SK-N-SH (cell line): ENCODE measurements around the gene RGS7. TPM values are rescaled to one million over a fixed set of nuclear protein-coding genes. Genes with fewer than 3 reads are reported as not detected.

ENCODE experiments used
- CTCF ChIA-PET: fragments of 300-600, 350-600 bp; formaldehyde crosslinking; extraction: SDS; loops from one replicate; lab custom pipeline; 2021; lab: Yijun Ruan, JAX
- POLR2A ChIA-PET: fragments of 350-600 bp; sonication (Branson Sonifier 250); formaldehyde crosslinking; extraction: SDS; loops from one replicate; lab custom pipeline; 2020; ENCODE audit warnings: antibody characterized with exemption, inconsistent platforms; lab: Yijun Ruan, JAX
- DNase-seq: peaks from one replicate; pipeline ENCODE4 v3.0.0; 2012
- H2AFZ ChIP-seq: fragments of 200-600 bp; sonication (generic); 2 replicates; pipeline ENCODE4 v1.8.1; 2016; ENCODE audit warnings: antibody characterized with exemption, mild to moderate bottlenecking, low read depth
- H3F3A ChIP-seq: fragments of 200-600 bp; sonication (generic); replicated peaks from 2 replicates; pipeline ENCODE3; 2016; ENCODE audit warnings: antibody characterized with exemption, mild to moderate bottlenecking; ENCODE audit not compliant: insufficient read depth
- H3K27ac ChIP-seq, 2 experiments: fragments of 200-500 bp in 1 of 2; fragments of 200-600 bp in 1 of 2; sonication (Bioruptor generic) in 1 of 2; sonication (generic), shearing (Covaris generic) in 1 of 2; 2 replicates each; pipeline versions ENCODE4 v1.5.1 to v1.6.1; 2014 to 2016; ENCODE audit warnings: low read depth in 2 of 2, inconsistent platforms in 1 of 2, low read length in 1 of 2, mild to moderate bottlenecking in 1 of 2, mixed read lengths in 1 of 2
- H3K27me3 ChIP-seq: fragments of 200-600 bp; sonication (generic), shearing (Covaris generic); 2 replicates; pipeline ENCODE4 v1.6.1; 2016; ENCODE audit warnings: mixed run types; ENCODE audit not compliant: insufficient read depth
- H3K36me3 ChIP-seq, 2 experiments: fragments of 200-500 bp in 1 of 2; fragments of 200-600 bp in 1 of 2; sonication (Bioruptor generic) in 1 of 2; sonication (generic) in 1 of 2; replicated peaks in 1 of 2; 2 replicates each; pipeline versions ENCODE3 to v1.5.1; 2014 to 2016; ENCODE audit warnings: low read length in 1 of 2, mild to moderate bottlenecking in 1 of 2; ENCODE audit not compliant: insufficient read depth in 2 of 2, control insufficient read depth in 1 of 2
- H3K4me1 ChIP-seq, 2 experiments: fragments of 200-500 bp in 1 of 2; fragments of 200-600 bp in 1 of 2; sonication (Bioruptor generic) in 1 of 2; sonication (generic), shearing (Covaris generic) in 1 of 2; 2 replicates each; pipeline versions ENCODE4 v1.5.1 to v1.6.1; 2014 to 2016; ENCODE audit warnings: low read depth in 1 of 2, low read length in 1 of 2, mixed run types in 1 of 2; ENCODE audit not compliant: insufficient read depth in 2 of 2, control insufficient read depth in 1 of 2
- H3K4me2 ChIP-seq: fragments of 200-600 bp; sonication (generic), shearing (Covaris generic); 2 replicates; pipeline ENCODE4 v1.6.1; 2017; ENCODE audit warnings: mixed run types
- H3K4me3 ChIP-seq, 2 experiments: fragments of 200-500 bp in 1 of 2; fragments of 200-600 bp in 1 of 2; sonication (Bioruptor generic) in 1 of 2; sonication (generic), shearing (Covaris generic) in 1 of 2; 2 replicates each; pipeline versions ENCODE4 v1.5.1 to v1.8.1; 2014 to 2016; ENCODE audit warnings: low read depth in 2 of 2, inconsistent platforms in 1 of 2, low read length in 1 of 2, mild to moderate bottlenecking in 1 of 2, mixed read lengths in 1 of 2, moderate library complexity in 1 of 2
- H3K79me2 ChIP-seq: fragments of 200-600 bp; sonication (generic); 2 replicates; pipeline ENCODE4 v1.8.1; 2017; ENCODE audit warnings: mild to moderate bottlenecking; ENCODE audit not compliant: insufficient read depth
- H3K9ac ChIP-seq: fragments of 200-600 bp; sonication (generic); 2 replicates; pipeline ENCODE4 v1.6.1; 2017; ENCODE audit warnings: mixed run types
- H3K9me2 ChIP-seq: fragments of 200-600 bp; sonication (generic); 2 replicates; pipeline ENCODE4 v1.6.1; 2017; ENCODE audit warnings: mixed run types
- H3K9me3 ChIP-seq: fragments of 200-600 bp; sonication (generic); 2 replicates; pipeline ENCODE4 v1.6.1; 2017; ENCODE audit warnings: mixed run types, mild to moderate bottlenecking, moderate library complexity
- H4K20me1 ChIP-seq: fragments of 200-600 bp; sonication (generic); 2 replicates; pipeline ENCODE4 v1.6.1; 2017; ENCODE audit warnings: mild to moderate bottlenecking, mixed run types; ENCODE audit not compliant: insufficient read depth
- CHD2 ChIP-seq: fragments of 150-350 bp; IDR thresholded peaks from 2 replicates; pipeline ENCODE4 v1.6.1; 2018; ENCODE audit warnings: low read length; ENCODE audit not compliant: partially characterized antibody
- CTCF ChIP-seq: fragments of 200-600 bp; sonication (generic); IDR thresholded peaks from 2 replicates; pipeline ENCODE4 v1.6.1; 2017; ENCODE audit warnings: antibody characterized with exemption, mild to moderate bottlenecking, moderate library complexity
- ELF1 ChIP-seq: IDR thresholded peaks from 2 replicates; pipeline ENCODE4 v1.4.0; 2012
- EZH2phosphoT487 ChIP-seq: fragments of 200-600 bp; sonication (generic); IDR thresholded peaks from 2 replicates; pipeline ENCODE4 v1.6.1; 2017; ENCODE audit warnings: low read depth, mixed run types, mild to moderate bottlenecking, antibody characterized with exemption, moderate library complexity, borderline replicate concordance
- FOSL2 ChIP-seq: IDR thresholded peaks from 2 replicates; pipeline ENCODE4 v1.4.0; 2012; ENCODE audit warnings: low read depth, mild to moderate bottlenecking, moderate library complexity, borderline replicate concordance
- FOXJ3 ChIP-seq: sonication (generic); formaldehyde crosslinking; IDR thresholded peaks from 2 replicates; pipeline ENCODE4 v1.5.1; 2020; ENCODE audit warnings: mild to moderate bottlenecking, missing genetic modification reagents
- FOXM1 ChIP-seq: IDR thresholded peaks from 2 replicates; pipeline ENCODE4 v1.4.0; 2012; ENCODE audit warnings: low read depth, mild to moderate bottlenecking
- GATA2 ChIP-seq: sonication (generic); formaldehyde crosslinking; IDR thresholded peaks from 2 replicates; pipeline ENCODE4 v1.5.0; 2020; ENCODE audit warnings: mild to moderate bottlenecking, missing genetic modification reagents
- IRF3 ChIP-seq: fragments of 150-350 bp; IDR thresholded peaks from 2 replicates; pipeline ENCODE4 v1.6.1; 2016; ENCODE audit warnings: mild to moderate bottlenecking, low read depth, low read length
- MAX ChIP-seq: IDR thresholded peaks from 2 replicates; pipeline ENCODE4 v1.4.0; 2012; ENCODE audit warnings: low read depth
- MEF2A ChIP-seq: IDR thresholded peaks from 2 replicates; pipeline ENCODE4 v1.4.0; 2012; ENCODE audit warnings: low read depth, borderline replicate concordance
- MXI1 ChIP-seq: IDR thresholded peaks from 2 replicates; pipeline ENCODE4 v1.6.1; 2012; ENCODE audit warnings: mild to moderate bottlenecking, low read depth, low read length, improper control_type of control experiment
- NFIC ChIP-seq: IDR thresholded peaks from 2 replicates; pipeline ENCODE4 v1.4.0; 2012; ENCODE audit warnings: borderline replicate concordance
- NRF1 ChIP-seq: IDR thresholded peaks from 2 replicates; pipeline ENCODE4 v1.6.1; 2012; ENCODE audit warnings: low read depth, mild to moderate bottlenecking, low read length
- RAD21 ChIP-seq: IDR thresholded peaks from 2 replicates; pipeline ENCODE4 v1.6.1; 2012; ENCODE audit warnings: mild to moderate bottlenecking, low read length
- SMC3 ChIP-seq: IDR thresholded peaks from 2 replicates; pipeline ENCODE4 v1.6.1; 2012; ENCODE audit warnings: low read depth, low read length, improper control_type of control experiment
- TAF1 ChIP-seq: IDR thresholded peaks from 2 replicates; pipeline ENCODE4 v1.6.1; 2012; ENCODE audit warnings: low read depth, mild to moderate bottlenecking, low read length, moderate library complexity, borderline replicate concordance
- TEAD4 ChIP-seq: IDR thresholded peaks from 2 replicates; pipeline ENCODE4 v1.4.0; 2012; ENCODE audit warnings: mild to moderate bottlenecking, borderline replicate concordance; ENCODE audit not compliant: insufficient read depth
- USF1 ChIP-seq: IDR thresholded peaks from 2 replicates; pipeline ENCODE4 v1.4.0; 2012; ENCODE audit warnings: low read depth, borderline replicate concordance
- YY1 ChIP-seq: IDR thresholded peaks from 2 replicates; pipeline ENCODE4 v1.4.0; 2012; ENCODE audit warnings: low read depth, mild to moderate bottlenecking
- ZBTB33 ChIP-seq: IDR thresholded peaks from 2 replicates; pipeline ENCODE4 v1.4.0; 2012; ENCODE audit warnings: low read depth, borderline replicate concordance
- WGBS: methylation state at CpG from one replicate; pipeline ENCODE4 v1.1.6; 2017; ENCODE audit warnings: low lambda C conversion rate; 5-methylcytosine and 5-hydroxymethylcytosine counted together
- polyA plus RNA-seq, 3 experiments: library from polyadenylated mRNA; depleted of rRNA; stranded (reverse); fragments of >200 nt; gene quantifications; 2 replicates each; pipeline ENCODE4 v1.2.3, GENCODE V29; 2012

RGS7 gene
- polyA plus RNA-seq, 1 of the 3 experiments (the other 2 are of a cell fraction): 0.36 TPM

GRCh38 chr1:240860023-240860422, 497.0 kb downstream of the RGS7 start:
- Histone ChIP-seq H3K9me3 (no peaks in the 10 kb centered on the region), H4K20me1 (no peaks in the 10 kb centered on the region), H3K79me2 (no peaks in the 10 kb centered on the region), H3K27ac (no peak overlapping the region), H3K4me2 (no peak overlapping the region), H2AFZ (no peak overlapping the region), H3K27me3 (no peaks in the 10 kb centered on the region), H3F3A (no peaks in the 10 kb centered on the region), H3K4me1 (no peaks in the 10 kb centered on the region), H3K36me3 (no peaks in the 10 kb centered on the region), H3K9ac (no peak overlapping the region), H3K4me3 (no peak overlapping the region), H3K9me2 (no peaks in the 10 kb centered on the region)
- ChIA-PET POLR2A (no interaction called here), CTCF (no interaction called here)
- DNase-seq: no peak
- TF ChIP-seq YY1 (no peak), TAF1 (no peak), IRF3 (no peak), TEAD4 (no peak), MXI1 (no peak)
- WGBS: 67% methylated on average over 3 of the region's 3 CpGs

GRCh38 chr1:240854367-240854766, 502.6 kb downstream of the RGS7 start:
- Histone ChIP-seq H3K27ac (no peak overlapping the region; a peak in 1 of 4 replicates), H3K4me2 (no peak overlapping the region), H3F3A (no peaks in the 10 kb centered on the region), H3K9ac (no peak overlapping the region), H3K27me3 (no peaks in the 10 kb centered on the region), H3K79me2 (no peaks in the 10 kb centered on the region), H3K4me1 (no peaks in the 10 kb centered on the region), H3K9me3 (no peaks in the 10 kb centered on the region; the same call in 1 of the 2 replicates), H4K20me1 (no peaks in the 10 kb centered on the region), H3K4me3 (no peak overlapping the region), H3K9me2 (no peaks in the 10 kb centered on the region), H2AFZ (peak overlapping the region; percentile 42; the same call in 1 of the 2 replicates), H3K36me3 (no peaks in the 10 kb centered on the region)
- ChIA-PET POLR2A (no interaction called here), CTCF (no interaction called here)
- DNase-seq: no peak
- WGBS: 54% methylated on average over 6 of the region's 6 CpGs
- TF ChIP-seq MEF2A (no peak), TAF1 (no peak), MAX (no peak), ZBTB33 (no peak), NFIC (no peak), NRF1 (no peak), EZH2phosphoT487 (no peak), FOSL2 (peak; percentile 3; the same call in 1 of the 2 replicates), ELF1 (no peak), IRF3 (no peak), GATA2 (no peak), USF1 (no peak), RAD21 (peak; percentile 41), CTCF (peak; percentile 45), FOXJ3 (CRISPR knock-in tag) (no peak), FOXM1 (no peak), TEAD4 (no peak), CHD2 (no peak), SMC3 (peak; percentile 32; the same call in 1 of the 2 replicates)
